Dermis blood vessel endothelial cell (primary cell): ENCODE measurements around the gene AGRN. TPM values are rescaled to one million over a fixed set of nuclear protein-coding genes. Genes with fewer than 3 reads are reported as not detected.
"Not testable (repeated sequence)": the region's sequence is repeated elsewhere in the genome, so short reads cannot be mapped to it uniquely, and the experiment has no call there.

Source experiments
- DNase-seq: peaks from one replicate; pipeline ENCODE4 v3.0.0; 2010
- total RNA-seq: library from RNA; depleted of rRNA; stranded (reverse); fragments of >200 nt; gene quantifications from 2 replicates; pipeline ENCODE4 v1.2.3, GENCODE V29; 2014

The AGRN gene
- total RNA-seq, 1 donor from 2014 or later: 117 TPM

GRCh38 chr1:1094981-1095380, 75.1 kb downstream of the AGRN start:
- DNase-seq: no peak

DNA sequence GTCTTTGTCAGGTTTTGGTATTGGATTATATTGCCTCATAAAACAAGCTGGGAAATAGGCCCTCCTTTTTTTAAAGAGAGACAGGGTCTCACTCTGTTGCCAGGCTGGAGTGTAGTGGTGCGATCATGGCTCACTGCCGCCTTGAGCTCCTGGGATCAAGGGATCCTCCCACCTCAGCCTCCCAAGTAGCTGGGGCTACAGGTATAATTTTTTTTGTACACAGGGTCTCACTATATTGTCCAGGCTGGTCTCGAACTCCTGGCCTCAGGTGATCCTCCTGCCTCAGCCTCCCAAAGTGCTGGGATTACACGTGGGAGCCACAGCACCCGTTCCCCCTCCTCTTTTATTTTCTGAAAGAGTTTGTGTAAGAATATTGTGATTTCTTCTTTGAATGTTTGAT, 76.2 kb downstream of the AGRN start:
- DNase-seq: not testable (repeated sequence)

- DNase-seq: no peak
Measured at GRCh38 chr1:1098681-1099421, 78.9 kb downstream of the AGRN start.

GRCh38 chr1:1099506-1100183, 79.7 kb downstream of the AGRN start:
- no peak for DNase-seq

GRCh38 chr1:1100296-1100695, 80.4 kb downstream of the AGRN start:
- no peak for DNase-seq

- no peak for DNase-seq
Measured at GRCh38 chr1:1101503-1101902, 81.6 kb downstream of the AGRN start.

- DNase-seq: not testable (repeated sequence)
Measured at GRCh38 chr1:1104152-1104551, 84.2 kb downstream of the AGRN start.

Other genes starting within 250 kb of the AGRN start
- 0.19 and 0.68 TPM in 2 replicates for gene SAMD11, start 96.2 kb upstream of the AGRN start, total RNA-seq
- 70.5 and 98.0 TPM in 2 replicates for gene NOC2L, start 60.9 kb upstream of the AGRN start, total RNA-seq
- 5.4 and 8.0 TPM in 2 replicates for gene KLHL17, start 59.5 kb upstream of the AGRN start, total RNA-seq
- gene PLEKHN1, start 53.6 kb upstream of the AGRN start, total RNA-seq: 0.17 and 0.37 TPM in 2 replicates
- not detected in 2 replicates for gene PERM1, start 38.0 kb upstream of the AGRN start, total RNA-seq
- 49.6 and 76.9 TPM in 2 replicates for gene HES4, start 20.0 kb upstream of the AGRN start, total RNA-seq
- 75.4 and 122 TPM in 2 replicates for gene ISG15, start 6.6 kb upstream of the AGRN start, total RNA-seq
- not detected in 2 replicates for gene RNF223, start 54.2 kb downstream of the AGRN start, total RNA-seq
- 11.4 and 11.7 TPM in 2 replicates for gene C1orf159, start 96.0 kb downstream of the AGRN start, total RNA-seq
- not detected in 2 replicates for gene TTLL10, start 153.8 kb downstream of the AGRN start, total RNA-seq
- 1.0 TPM in 1 of 2 replicates, not detected in the other for gene TNFRSF18, start 186.5 kb downstream of the AGRN start, total RNA-seq
- gene TNFRSF4, start 194.0 kb downstream of the AGRN start, total RNA-seq: 1.8 and 4.8 TPM in 2 replicates
- gene SDF4, start 211.9 kb downstream of the AGRN start, total RNA-seq: 122 and 160 TPM in 2 replicates
- gene B3GALT6, start 212.1 kb downstream of the AGRN start, total RNA-seq: 36.1 and 46.6 TPM in 2 replicates
- 0.17 and 0.56 TPM in 2 replicates for gene C1QTNF12, start 226.6 kb downstream of the AGRN start, total RNA-seq